Osteoblast (primary cell): ENCODE results near the gene ZDHHC3. TPM values are rescaled to one million over a fixed set of nuclear protein-coding genes. Genes with fewer than 3 reads are reported as not detected.

ENCODE experiments used
- DNase-seq: peaks from one replicate; pipeline ENCODE4 v3.0.0; 2011; ENCODE audit warnings: low spot score, mixed read lengths; ENCODE audit not compliant: insufficient read length; ENCODE audit errors: missing footprints
- H2AFZ ChIP-seq: 2 replicates; pipeline ENCODE4 v1.6.0; 2011; ENCODE audit warnings: mild to moderate bottlenecking, low read length
- H3K27ac ChIP-seq: 2 replicates; pipeline ENCODE4 v1.5.1; 2011; ENCODE audit warnings: mild to moderate bottlenecking, low read depth, low read length, moderate library complexity
- H3K27me3 ChIP-seq: 2 replicates; pipeline ENCODE4 v1.6.0; 2012; ENCODE audit warnings: mild to moderate bottlenecking, control low read depth, inconsistent platforms, low read length, moderate library complexity; ENCODE audit not compliant: insufficient read depth
- H3K36me3 ChIP-seq: 2 replicates; pipeline ENCODE4 v1.5.1; 2011; ENCODE audit warnings: mild to moderate bottlenecking, low read length, control low read depth, moderate library complexity; ENCODE audit not compliant: insufficient read depth
- H3K4me1 ChIP-seq: 2 replicates; pipeline ENCODE4 v1.5.1; 2011; ENCODE audit warnings: mild to moderate bottlenecking, low read length, control low read depth, moderate library complexity; ENCODE audit not compliant: insufficient read depth
- H3K4me2 ChIP-seq: 2 replicates; pipeline ENCODE4 v1.6.0; 2011; ENCODE audit warnings: mild to moderate bottlenecking, low read length; ENCODE audit not compliant: insufficient read depth
- H3K4me3 ChIP-seq: fragments of 200-600 bp; sonication (generic); 3 replicates; pipeline ENCODE4 v1.5.1; 2012; ENCODE audit warnings: mild to moderate bottlenecking, low read length, inconsistent platforms; ENCODE audit not compliant: insufficient read depth
- H3K79me2 ChIP-seq: 2 replicates; pipeline ENCODE4 v1.6.0; 2012; ENCODE audit warnings: mild to moderate bottlenecking, low read length, control low read depth, inconsistent platforms; ENCODE audit not compliant: insufficient read depth
- H3K9me3 ChIP-seq: 2 replicates; pipeline ENCODE4 v1.5.1; 2011; ENCODE audit warnings: low read depth, low read length, control low read depth
- H4K20me1 ChIP-seq: 2 replicates; pipeline ENCODE4 v1.6.0; 2012; ENCODE audit warnings: mild to moderate bottlenecking, low read length, control low read depth; ENCODE audit not compliant: insufficient read depth
- total RNA-seq: library from RNA; depleted of rRNA; stranded (reverse); fragments of >200 nt; gene quantifications from 2 replicates; pipeline ENCODE4 v1.2.3, GENCODE V29; 2012
- TF ChIP-seq, protein P1 (sequence below): IDR thresholded peaks from 2 replicates; pipeline ENCODE4 v1.5.1; 2011; ENCODE audit warnings: mild to moderate bottlenecking, low read depth, low read length, moderate library complexity; ENCODE audit errors: extremely low read depth

The ZDHHC3 gene
- total RNA-seq, 1 donor: 61.2 TPM

DNA sequence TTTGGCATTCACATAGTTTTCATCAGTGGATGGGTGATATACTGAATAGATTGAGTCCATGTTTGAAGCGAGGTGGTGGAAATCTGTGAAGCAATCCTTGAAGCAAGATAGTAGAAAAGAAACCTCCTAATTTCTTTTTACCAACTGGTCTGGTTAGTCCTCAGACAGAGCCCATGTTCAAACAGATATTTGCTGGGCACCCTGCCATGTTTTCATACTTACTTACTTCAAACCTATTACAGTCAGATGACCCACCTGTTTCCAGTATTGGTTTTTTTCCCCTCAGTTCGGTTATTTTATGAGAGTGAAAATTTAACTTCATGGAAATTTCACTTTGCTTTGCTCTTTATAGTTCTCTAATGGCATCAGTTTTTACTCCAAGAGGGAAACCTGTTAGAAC lies 23.8 kb upstream of the ZDHHC3 start:
- H3K4me3 ChIP-seq: no peak overlapping the region
- peaks cover 67% of the 10 kb centered on the region for H3K36me3 ChIP-seq
- no peak for DNase-seq

GRCh38 chr3:44996556-44996969 lies 20.6 kb upstream of the ZDHHC3 start:
- Histone ChIP-seq H3K4me2 (no peak overlapping the region), H3K27ac (no peak overlapping the region), H3K36me3 (peaks cover 54% of the 10 kb centered on the region), H2AFZ (no peak overlapping the region), H3K9me3 (no peaks in the 10 kb centered on the region), H4K20me1 (peaks cover 7% of the 10 kb centered on the region), H3K27me3 (no peaks in the 10 kb centered on the region), H3K4me1 (peaks cover 36% of the 10 kb centered on the region), H3K79me2 (peaks cover 24% of the 10 kb centered on the region), H3K4me3 (no peak overlapping the region)
- DNase-seq: no peak
- TF ChIP-seq, protein P1, sequence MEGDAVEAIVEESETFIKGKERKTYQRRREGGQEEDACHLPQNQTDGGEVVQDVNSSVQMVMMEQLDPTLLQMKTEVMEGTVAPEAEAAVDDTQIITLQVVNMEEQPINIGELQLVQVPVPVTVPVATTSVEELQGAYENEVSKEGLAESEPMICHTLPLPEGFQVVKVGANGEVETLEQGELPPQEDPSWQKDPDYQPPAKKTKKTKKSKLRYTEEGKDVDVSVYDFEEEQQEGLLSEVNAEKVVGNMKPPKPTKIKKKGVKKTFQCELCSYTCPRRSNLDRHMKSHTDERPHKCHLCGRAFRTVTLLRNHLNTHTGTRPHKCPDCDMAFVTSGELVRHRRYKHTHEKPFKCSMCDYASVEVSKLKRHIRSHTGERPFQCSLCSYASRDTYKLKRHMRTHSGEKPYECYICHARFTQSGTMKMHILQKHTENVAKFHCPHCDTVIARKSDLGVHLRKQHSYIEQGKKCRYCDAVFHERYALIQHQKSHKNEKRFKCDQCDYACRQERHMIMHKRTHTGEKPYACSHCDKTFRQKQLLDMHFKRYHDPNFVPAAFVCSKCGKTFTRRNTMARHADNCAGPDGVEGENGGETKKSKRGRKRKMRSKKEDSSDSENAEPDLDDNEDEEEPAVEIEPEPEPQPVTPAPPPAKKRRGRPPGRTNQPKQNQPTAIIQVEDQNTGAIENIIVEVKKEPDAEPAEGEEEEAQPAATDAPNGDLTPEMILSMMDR: no peak

More for the DNA sequence above, 23.8 kb upstream of the ZDHHC3 start:
- Histone ChIP-seq H3K27me3 (no peaks in the 10 kb centered on the region), H3K27ac (no peak overlapping the region), H2AFZ (no peak overlapping the region), H3K4me1 (peaks cover 12% of the 10 kb centered on the region), H4K20me1 (peaks cover 2% of the 10 kb centered on the region), H3K4me2 (no peak overlapping the region), H3K79me2 (peaks cover 10% of the 10 kb centered on the region), H3K9me3 (no peaks in the 10 kb centered on the region)
- TF ChIP-seq, protein P1: no peak

- H3K4me3 ChIP-seq: no peak overlapping the region
- H4K20me1 ChIP-seq: peaks cover 7% of the 10 kb centered on the region
- no peak overlapping the region for H2AFZ ChIP-seq
- DNase-seq: peak; percentile 92
- peak overlapping the region; percentile 73 for H3K27ac ChIP-seq
- no peak overlapping the region for H3K4me2 ChIP-seq
- H3K4me1 ChIP-seq: peaks cover 36% of the 10 kb centered on the region
- no peaks in the 10 kb centered on the region for H3K9me3 ChIP-seq
- H3K79me2 ChIP-seq: peaks cover 30% of the 10 kb centered on the region
- no peaks in the 10 kb centered on the region for H3K27me3 ChIP-seq
- TF ChIP-seq, protein P1: no peak
- H3K36me3 ChIP-seq: peaks cover 54% of the 10 kb centered on the region
Measured at GRCh38 chr3:44995142-44995770, 19.3 kb upstream of the ZDHHC3 start.

GRCh38 chr3:44993471-44994205 lies 17.7 kb upstream of the ZDHHC3 start:
- peak overlapping the region; percentile 12 for H3K4me2 ChIP-seq
- TF ChIP-seq, protein P1: no peak
- H3K4me3 ChIP-seq: no peak overlapping the region
- H3K79me2 ChIP-seq: peaks cover 44% of the 10 kb centered on the region
- H3K27ac ChIP-seq: peak overlapping the region; percentile 73
- H3K27me3 ChIP-seq: no peaks in the 10 kb centered on the region
- no peaks in the 10 kb centered on the region for H3K9me3 ChIP-seq
- peaks cover 36% of the 10 kb centered on the region for H3K4me1 ChIP-seq
- H3K36me3 ChIP-seq: peaks cover 43% of the 10 kb centered on the region
- no peak overlapping the region for H2AFZ ChIP-seq
- DNase-seq: peak; percentile 95
- peaks cover 16% of the 10 kb centered on the region for H4K20me1 ChIP-seq
